GM12878 (cell line): ENCODE measurements around the gene CRTC3. TPM values are rescaled to one million over a fixed set of nuclear protein-coding genes. Genes with fewer than 3 reads are reported as not detected.

ENCODE experiments used
- ATAC-seq: fragments of 200-7000 bp; cut with Tn5 transposase; 3 replicates; pipeline ENCODE4 v1.9.1; 2020; ENCODE audit warnings: mild to moderate bottlenecking, moderate library complexity
- BruUV-seq: library from RNA; stranded (reverse); fragments of 400-500 nt; replicated peaks from 2 replicates; lab custom pipeline; 2021; lab: Mats Ljungman, UMichigan
- CTCF ChIA-PET: fragments of 300-600 bp; sonication (Branson Sonifier 250); formaldehyde crosslinking; extraction: SDS; loops from one replicate; lab custom pipeline; 2021; ENCODE audit warnings: inconsistent platforms; lab: Yijun Ruan, JAX
- POLR2A ChIA-PET: fragments of 350-600 bp; formaldehyde crosslinking; extraction: SDS; loops from one replicate; lab custom pipeline; 2021; ENCODE audit warnings: inconsistent platforms; lab: Charles Lee
- RAD21 ChIA-PET: fragments of 300-600 bp; sonication (Branson Sonifier 250); formaldehyde crosslinking; loops from one replicate; lab custom pipeline; 2023; ENCODE audit warnings: antibody characterized with exemption; ENCODE audit not compliant: unreplicated experiment; lab: Charles Lee
- SMC1A ChIA-PET: fragments of 300-600 bp; sonication (Branson Sonifier 250); formaldehyde crosslinking; loops from one replicate; lab custom pipeline; 2023; ENCODE audit not compliant: unreplicated experiment, uncharacterized antibody; lab: Charles Lee
- DNase-seq: peaks from one replicate; pipeline ENCODE4 v3.0.0-alpha.2; 2011; ENCODE audit warnings: low read depth, low spot score
- FAIRE-seq: peaks from 3 replicates; lab custom pipeline; 2011; peaks lifted over from hg19 to GRCh38; lab: Jason Lieb, UNC
- H2AFZ ChIP-seq: 2 replicates; pipeline ENCODE4 v1.6.0; 2011; ENCODE audit warnings: low read depth, low read length, control low read depth; ENCODE audit not compliant: control insufficient read depth
- H3K27ac ChIP-seq: 2 replicates; pipeline ENCODE4 v1.5.1; 2011; ENCODE audit warnings: control low read depth; ENCODE audit not compliant: control insufficient read depth, insufficient read depth
- H3K27me3 ChIP-seq, 2 experiments: replicated peaks in 1 of 2; 2 replicates each; pipeline versions ENCODE4 v1.6.0 to v1.6.1; 2011; ENCODE audit warnings: low read length in 1 of 2; ENCODE audit not compliant: control insufficient read depth in 2 of 2, insufficient read depth in 2 of 2
- H3K36me3 ChIP-seq, 2 experiments: 2 replicates each; pipeline ENCODE4 v1.5.1; 2011; ENCODE audit warnings: low read length in 1 of 2; ENCODE audit not compliant: control insufficient read depth in 2 of 2, insufficient read depth in 2 of 2
- H3K4me1 ChIP-seq: 2 replicates; pipeline ENCODE4 v1.6.1; 2011; ENCODE audit warnings: mild to moderate bottlenecking, low read length, moderate library complexity, mixed read lengths; ENCODE audit not compliant: control insufficient read depth, insufficient read depth
- H3K4me2 ChIP-seq: 2 replicates; pipeline ENCODE4 v1.6.0; 2011; ENCODE audit warnings: control low read depth; ENCODE audit not compliant: control insufficient read depth, insufficient read depth
- H3K4me3 ChIP-seq: fragments of 200-600 bp; sonication (generic); 2 replicates; pipeline ENCODE4 v1.5.1; 2016
- H3K79me2 ChIP-seq: 2 replicates; pipeline ENCODE4 v1.6.0; 2011; ENCODE audit warnings: low read length; ENCODE audit not compliant: control insufficient read depth, insufficient read depth
- H3K9ac ChIP-seq: 2 replicates; pipeline ENCODE4 v1.8.0; 2011; ENCODE audit warnings: low read length, control low read depth, mixed read lengths; ENCODE audit not compliant: control insufficient read depth, insufficient read depth
- H3K9me3 ChIP-seq: replicated peaks from 3 replicates; pipeline ENCODE4 v1.5.1; 2011; ENCODE audit warnings: mild to moderate bottlenecking, low read length; ENCODE audit not compliant: control insufficient read depth, insufficient read depth
- H4K20me1 ChIP-seq: 2 replicates; pipeline ENCODE4 v1.6.0; 2011; ENCODE audit not compliant: control insufficient read depth, insufficient read depth
- MLLT1 ChIP-seq: fragments of 450-650 bp; IDR thresholded peaks from 2 replicates; pipeline ENCODE4 v1.6.1; 2016; ENCODE audit warnings: mild to moderate bottlenecking
- NBN ChIP-seq: fragments of 450-650 bp; IDR thresholded peaks from 2 replicates; pipeline ENCODE4 v1.6.1; 2016
- TAF1 ChIP-seq: IDR thresholded peaks from 2 replicates; pipeline ENCODE4 v1.6.1; 2011; ENCODE audit warnings: mild to moderate bottlenecking, low read depth, low read length, borderline replicate concordance
- ZBTB33 ChIP-seq: fragments of 450-650 bp; IDR thresholded peaks from 2 replicates; pipeline ENCODE4 v1.6.1; 2017; ENCODE audit warnings: mild to moderate bottlenecking
- WGBS: methylation state at CpG from one replicate; pipeline ENCODE4 v1.1.6; 2016; ENCODE audit warnings: low lambda C conversion rate; ENCODE audit not compliant: insufficient replicate concordance, insufficient coverage; ENCODE audit errors: missing lambda C conversion rate; 5-methylcytosine and 5-hydroxymethylcytosine counted together
- in situ Hi-C: fragments of 300-500 bp; cut with MboI; formaldehyde crosslinking; loops from 9 replicates; pipeline ENCODE4 v1.14.3; 2018; ENCODE audit warnings: mixed read lengths
- intact Hi-C: fragments of 100-400 bp; cut with micrococcal nuclease; formaldehyde crosslinking; loops from one replicate; pipeline ENCODE4 v1.14.2; 2022; ENCODE audit not compliant: unreplicated experiment
- polyA plus RNA-seq, 11 experiments: library from polyadenylated mRNA; depleted of rRNA in 4 of 11; unstranded in 6 of 11; stranded (reverse) in 5 of 11; fragments of >200 nt; fragmentation: Nextera tagmentation in 4 of 11; fragmentation: Illumina TruSeq in 1 of 11; extraction: Ambion mirVana in 4 of 11; extraction: Trizol in 1 of 11; gene quantifications; 1 replicate in 1 of 11; 2 replicates in 10 of 11; pipeline versions ENCODE4 v1.2.1 to v1.2.3, GENCODE V29; 2011 to 2016; ENCODE audit warnings: inconsistent platforms in 2 of 11, missing spikeins in 2 of 11, low read depth in 1 of 11
- total RNA-seq, 4 experiments: library from RNA; depleted of rRNA in 3 of 4; stranded (reverse); fragments of >200 nt in 3 of 4; fragmentation: Illumina TruSeq in 1 of 4; extraction: Trizol in 1 of 4; gene quantifications; 2 replicates each; pipeline versions ENCODE4 v1.2.1 to v1.2.3, GENCODE V29; 2013 to 2021

Gene CRTC3
- total and polyA plus RNA-seq, 10 of the 15 experiments (the other 5 are each of a cell fraction or from before 2014, with no cell fraction given) = 3.5 to 36.9 (median 18.9) TPM

- CTCF ChIA-PET = no interaction called here
- Histone ChIP-seq H2AFZ (no peak overlapping the region), H3K4me3 (no peak overlapping the region), H3K4me1 (no peaks in the 10 kb centered on the region), H4K20me1 (no peaks in the 10 kb centered on the region), H3K27ac (no peak overlapping the region), H3K27me3 (no peaks in the 10 kb centered on the region), H3K4me2 (no peak overlapping the region)
- in situ Hi-C loops = no loop called here
- RAD21 ChIA-PET = no interaction called here
- FAIRE-seq = no peak
- no TSS peak for BruUV-seq
- WGBS = 65% methylated on average over 3 of the region's 5 CpGs
- SMC1A ChIA-PET = interaction anchor here (1.8 kb wide), 1 partner anchor 8 kb away, joined by 9 read pairs; no protein-coding TSS in a partner anchor
- intact Hi-C loops = no loop called here
- TF ChIP-seq MLLT1 (no peak), TAF1 (no peak), ZBTB33 (no peak), NBN (no peak)
- TF ChIP-seq, all 136 proteins: peak for 0
- POLR2A ChIA-PET = interaction anchor here (0.9 kb wide), 1 partner anchor 20 kb away, joined by 3 read pairs; no protein-coding TSS in a partner anchor
- peaks cover 0 to 2% of the 10 kb centered on the region in 2 experiments; a peak in 3 of 4 replicates for H3K36me3 ChIP-seq
- ATAC-seq (no peak), DNase-seq (no peak)
- H3K79me2 ChIP-seq = peaks cover 4% of the 10 kb centered on the region
- no peaks in the 10 kb centered on the region for H3K9me3 ChIP-seq
- no peak overlapping the region for H3K9ac ChIP-seq
Observed at GRCh38 chr15:90580099-90580498, 50.4 kb downstream of the CRTC3 start.
